Esophagus muscularis mucosa (tissue), 4 donors: ENCODE data around the gene ARPC1A. TPM values are rescaled to one million over a fixed set of nuclear protein-coding genes. Genes with fewer than 3 reads are reported as not detected.
A peak's percentile ranks its signal among the peaks of the same experiment; 100 is the strongest.
"Not testable (repeated sequence)": the region's sequence is repeated elsewhere in the genome, so short reads cannot be mapped to it uniquely, and the experiment has no call there.

Experiments
- DNase-seq: peaks from one replicate; pipeline ENCODE4 v3.0.0-alpha.2; 2017; ENCODE audit errors: extremely low spot score
- H3K27ac ChIP-seq, 4 donors: fragments of 200-600 bp; sonication (generic); replicated peaks in 1 of 4; 1 replicate in 3 of 4; 2 replicates in 1 of 4; pipeline ENCODE4 v1.5.1; 2016 to 2019; ENCODE audit warnings: mild to moderate bottlenecking in 1 of 4
- H3K27me3 ChIP-seq, 4 donors: fragments of 200-600 bp; sonication (generic); one replicate each; pipeline versions ENCODE4 v1.5.1 to v1.6.0; 2016 to 2019
- H3K36me3 ChIP-seq, 4 donors: fragments of 200-600 bp; sonication (generic); one replicate each; pipeline ENCODE4 v1.5.1; 2016 to 2019
- H3K4me1 ChIP-seq, 4 donors: fragments of 200-600 bp; sonication (generic); one replicate each; pipeline ENCODE4 v1.5.1; 2016 to 2019
- H3K4me3 ChIP-seq, 4 donors: fragments of 200-600 bp; sonication (generic); 1 replicate in 2 of 4; 2 replicates in 2 of 4; pipeline ENCODE4 v1.5.1; 2016 to 2019; ENCODE audit warnings: mild to moderate bottlenecking in 4 of 4, moderate library complexity in 1 of 4
- H3K9me3 ChIP-seq, 4 donors: fragments of 200-600 bp; sonication (generic); 1 replicate in 3 of 4; 2 replicates in 1 of 4; pipeline ENCODE4 v1.5.1; 2016 to 2019
- CTCF ChIP-seq, 3 experiments: fragments of 200-600 bp in 2 of 3; fragments of 450-650 bp in 1 of 3; sonication (generic) in 2 of 3; IDR thresholded peaks; one replicate each; pipeline ENCODE4 v1.5.1; 2017 to 2019; ENCODE audit warnings: antibody characterized with exemption in 3 of 3, mild to moderate bottlenecking in 2 of 3, moderate library complexity in 1 of 3
- EP300 ChIP-seq: sonication (generic); formaldehyde crosslinking; IDR thresholded peaks from one replicate; pipeline ENCODE4 v1.6.1; 2017; ENCODE audit warnings: antibody characterized with exemption
- POLR2A ChIP-seq: fragments of 450-650 bp; IDR thresholded peaks from one replicate; pipeline ENCODE4 v1.6.1; 2017; ENCODE audit warnings: antibody characterized with exemption, moderate library complexity, mild to moderate bottlenecking, low read depth
- POLR2AphosphoS5 ChIP-seq, 2 donors: sonication (generic); formaldehyde crosslinking; IDR thresholded peaks; one replicate each; pipeline ENCODE4 v1.6.1; 2017; ENCODE audit warnings: antibody characterized with exemption in 2 of 2
- WGBS: methylation state at CpG from one replicate; pipeline ENCODE4 v1.1.5; 2018; 5-methylcytosine and 5-hydroxymethylcytosine counted together
- intact Hi-C: fragments of 100-400 bp; cut with DNase I; formaldehyde crosslinking; loops from one replicate; pipeline ENCODE4 v1.15.1; 2023
- total RNA-seq, 4 donors: library from RNA; depleted of rRNA; stranded (reverse); fragments of >200 nt; gene quantifications; one replicate each; pipeline versions ENCODE4 v1.1.0 to v1.2.1, GENCODE V29; 2016

The ARPC1A gene
- total RNA-seq, 4 donors from 2014 or later: 83.1 to 105 (median 99.8) TPM

- no peak overlapping the region for H3K27ac ChIP-seq
- H3K4me1 ChIP-seq: peaks cover 7 to 10% (median 9%) of the 10 kb centered on the region in 4 donors
- WGBS: 59% methylated on average over 4 of the region's 4 CpGs
- no peaks in the 10 kb centered on the region for H3K36me3 ChIP-seq
- no peaks in the 10 kb centered on the region for H3K9me3 ChIP-seq
- H3K27me3 ChIP-seq: no peaks in the 10 kb centered on the region
- intact Hi-C loops: no loop called here
- no peak for TF ChIP-seq POLR2AphosphoS5 (IDR thresholded peaks at IDR 0.05)
- TF ChIP-seq CTCF (IDR thresholded peaks at IDR 0.05): no peak
- TF ChIP-seq EP300: no peak
- TF ChIP-seq POLR2A: no peak
- H3K4me3 ChIP-seq: no peak overlapping the region
- DNase-seq: no peak
Observed at GRCh38 chr7:99320371-99320770, 5.3 kb upstream of the ARPC1A start.

- H3K36me3 ChIP-seq, intact Hi-C loops, DNase-seq, H3K27ac ChIP-seq, H3K27me3 ChIP-seq, H3K9me3 ChIP-seq, H3K4me3 ChIP-seq: not testable (repeated sequence)
- WGBS: 94% methylated on average over 6 of the region's 6 CpGs
- H3K4me1 ChIP-seq: peaks cover 18 to 25% (median 23%) of the 10 kb centered on the region in 4 donors
Observed at GRCh38 chr7:99322659-99323058, 3.0 kb upstream of the ARPC1A start.

GRCh38 chr7:99324559-99324958 lies 1.1 kb upstream of the ARPC1A start:
- 98% methylated on average over 14 of the region's 14 CpGs for WGBS
- no peaks in the 10 kb centered on the region for H3K27me3 ChIP-seq
- no peak for DNase-seq
- no peak overlapping the region for H3K4me3 ChIP-seq
- intact Hi-C loops: no loop called here
- no peak for TF ChIP-seq CTCF (IDR thresholded peaks at IDR 0.05)
- H3K36me3 ChIP-seq: peaks cover 0 to 5% (median 0%) of the 10 kb centered on the region in 4 donors
- no peaks in the 10 kb centered on the region for H3K9me3 ChIP-seq
- H3K4me1 ChIP-seq: peaks cover 31 to 44% (median 42%) of the 10 kb centered on the region in 4 donors
- H3K27ac ChIP-seq: no peak overlapping the region

GRCh38 chr7:99325001-99325493 lies 651 bp upstream of the ARPC1A start:
- Histone ChIP-seq H3K27me3 (no peaks in the 10 kb centered on the region), H3K27ac (peak overlapping the region; percentile 82 to 92 (median 90)), H3K4me1 (peaks cover 36 to 46% (median 45%) of the 10 kb centered on the region in 4 donors), H3K36me3 (peaks cover 0 to 5% (median 0%) of the 10 kb centered on the region in 4 donors), H3K9me3 (no peaks in the 10 kb centered on the region), H3K4me3 (peak overlapping the region; percentile 77 to 99 (median 90))
- intact Hi-C loops: no loop called here
- no peak for DNase-seq
- 13% methylated on average over 8 of the region's 14 CpGs for WGBS
- TF ChIP-seq POLR2AphosphoS5 (IDR thresholded peaks at IDR 0.05) (no peak), CTCF (IDR thresholded peaks at IDR 0.05) (no peak), POLR2A (no peak), EP300 (no peak)

- DNase-seq: no peak
- WGBS: 2% methylated on average over 10 of the region's 10 CpGs
- intact Hi-C loops: no loop called here
- peaks cover 0 to 5% (median 2%) of the 10 kb centered on the region in 4 donors for H3K36me3 ChIP-seq
- peak overlapping the region; percentile 77 to 99 (median 90) for H3K4me3 ChIP-seq
- no peaks in the 10 kb centered on the region for H3K9me3 ChIP-seq
- no peaks in the 10 kb centered on the region for H3K27me3 ChIP-seq
- peaks cover 41 to 58% (median 52%) of the 10 kb centered on the region in 4 donors for H3K4me1 ChIP-seq
- H3K27ac ChIP-seq: peak overlapping the region; percentile 82 to 92 (median 90)
- TF ChIP-seq CTCF (IDR thresholded peaks at IDR 0.05): no peak
- no peak for TF ChIP-seq EP300
- no peak for TF ChIP-seq POLR2AphosphoS5 (IDR thresholded peaks at IDR 0.05)
- TF ChIP-seq POLR2A: no peak
Observed at GRCh38 chr7:99326408-99326782, 697 bp downstream of the ARPC1A start.

GRCh38 chr7:99330314-99330961 lies 4.7 kb downstream of the ARPC1A start:
- Histone ChIP-seq H3K36me3 (peaks cover 19 to 34% (median 27%) of the 10 kb centered on the region in 4 donors), H3K4me1 (peaks cover 42 to 49% (median 45%) of the 10 kb centered on the region in 4 donors)
- intact Hi-C loops, H3K27ac ChIP-seq, DNase-seq, H3K4me3 ChIP-seq, H3K9me3 ChIP-seq, H3K27me3 ChIP-seq: not testable (repeated sequence)
- WGBS: 71% methylated on average over 4 of the region's 8 CpGs
